ENCODE results near the gene ILRUN. TPM values are rescaled to one million over a fixed set of nuclear protein-coding genes. Genes with fewer than 3 reads are reported as not detected.
"Not testable (repeated sequence)": the region's sequence is repeated elsewhere in the genome, so short reads cannot be mapped to it uniquely, and the experiment has no call there.

Gene ILRUN
- total RNA-seq, 1 experiment from 2014 or later: 32.1 TPM

GRCh38 chr6:34697904-34698559 lies 1.5 kb upstream of the ILRUN start:
- DNase-seq (ENCODE audit: low read depth): no peak

GRCh38 chr6:34697544-34697836 lies 923 bp upstream of the ILRUN start:
- no peak for DNase-seq (ENCODE audit: low read depth)

- DNase-seq (ENCODE audit: low read depth): no peak
Measured at GRCh38 chr6:34696189-34696738, 303 bp downstream of the ILRUN start.

DNA sequence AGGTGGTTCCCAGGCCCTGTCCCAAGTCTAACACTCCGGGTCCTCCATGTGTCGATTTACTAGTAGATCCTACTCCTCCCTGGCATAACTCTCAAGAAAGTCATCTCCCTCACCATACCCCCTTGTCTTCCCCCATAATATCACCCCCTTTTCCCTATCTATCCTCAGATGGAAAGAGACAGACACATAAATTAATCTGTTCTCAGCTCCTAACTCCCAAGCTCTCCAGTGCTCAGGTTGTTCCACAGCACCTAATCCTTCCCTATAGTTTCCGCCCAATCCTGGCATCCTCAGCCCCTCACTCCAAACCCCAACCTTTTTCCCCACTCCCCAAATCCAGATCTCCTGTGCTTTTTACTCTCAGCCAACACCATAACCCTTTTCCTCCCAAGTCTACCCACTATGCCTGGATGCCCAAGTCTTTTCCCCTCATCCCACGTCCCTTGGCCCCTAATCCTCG lies 808 bp downstream of the ILRUN start:
- DNase-seq (ENCODE audit: low read depth): no peak

DNA sequence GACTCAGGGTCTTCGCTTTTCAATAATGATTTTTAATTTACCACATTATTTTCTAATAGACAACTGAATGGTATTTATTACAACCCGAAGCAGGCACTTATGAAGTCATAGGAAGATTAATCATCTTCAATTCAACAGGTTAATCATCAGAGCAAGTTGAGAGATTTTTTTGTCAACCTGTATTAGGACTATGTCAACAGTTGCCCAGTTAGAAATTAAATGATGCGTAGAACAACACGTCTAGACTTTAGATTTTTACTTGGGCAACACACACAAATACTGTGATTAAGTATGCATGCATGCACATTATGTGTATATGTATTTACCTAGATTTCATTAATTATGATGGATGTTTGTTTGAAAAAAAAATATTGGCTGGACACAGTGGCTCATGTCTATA lies 4.3 kb downstream of the ILRUN start:
- no peak for DNase-seq (ENCODE audit: low read depth)

GRCh38 chr6:34689742-34690141 lies 6.8 kb downstream of the ILRUN start:
- no peak for DNase-seq (ENCODE audit: low read depth)

DNA sequence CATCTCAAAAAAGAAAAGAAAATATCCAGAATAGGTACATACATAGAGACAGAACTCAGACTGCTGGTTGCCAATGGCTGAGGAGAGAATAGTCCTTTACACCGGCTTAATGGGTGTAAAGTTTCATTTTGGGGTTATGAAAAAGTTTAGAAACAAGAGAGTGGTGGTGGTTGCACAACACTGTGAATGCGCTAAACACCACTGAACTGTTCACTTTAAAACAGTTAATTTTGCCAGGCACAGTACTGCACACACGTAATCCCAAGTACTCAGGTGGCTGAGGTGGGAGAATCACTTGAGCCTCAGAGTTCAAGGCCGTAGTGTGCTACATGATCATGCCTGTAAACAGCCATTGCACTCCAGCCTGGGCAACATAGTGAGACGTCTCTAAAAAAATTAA lies 7.6 kb downstream of the ILRUN start:
- DNase-seq (ENCODE audit: low read depth): no peak

GRCh38 chr6:34684919-34685318 lies 11.6 kb downstream of the ILRUN start:
- no peak for DNase-seq (ENCODE audit: low read depth)

GRCh38 chr6:34684364-34684763 lies 12.2 kb downstream of the ILRUN start:
- DNase-seq (ENCODE audit: low read depth): no peak

DNA sequence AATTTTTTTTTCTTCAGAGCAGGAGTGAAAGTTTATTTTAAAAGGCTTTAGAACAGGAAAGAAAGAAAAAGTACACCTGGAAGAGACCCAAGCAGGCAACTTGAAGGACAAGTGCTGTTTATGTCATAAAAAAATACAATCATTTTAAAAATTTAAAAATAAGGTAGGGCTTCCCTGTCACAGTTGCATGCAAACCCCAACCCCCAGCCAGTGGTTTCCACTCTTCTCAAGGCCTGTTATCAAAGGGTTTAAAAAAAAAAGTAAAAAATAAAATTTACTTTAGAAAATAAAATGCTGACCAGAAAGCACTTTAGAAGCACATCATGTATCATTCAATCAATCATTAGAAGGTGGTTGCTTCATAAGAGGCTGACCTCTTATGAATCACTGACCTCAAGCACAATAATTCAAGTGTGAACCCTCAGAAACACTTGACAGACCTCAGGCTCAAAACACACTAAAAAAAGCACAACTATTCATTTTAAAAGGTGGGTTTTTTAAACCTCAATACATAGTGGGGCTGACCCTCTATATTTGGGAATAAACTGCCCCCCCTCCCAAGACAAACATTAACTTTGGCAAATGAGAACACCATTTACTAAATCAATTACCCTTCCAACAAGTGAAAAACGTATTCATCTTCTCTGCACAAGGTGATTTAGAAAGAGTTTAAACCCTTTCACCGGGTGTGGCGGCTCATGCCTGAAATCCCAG lies 15.6 kb downstream of the ILRUN start:
- peak; percentile 50 for DNase-seq (ENCODE audit: low read depth)

GRCh38 chr6:34680313-34680712 lies 16.3 kb downstream of the ILRUN start:
- DNase-seq (ENCODE audit: low read depth): not testable (repeated sequence)

- no peak for DNase-seq (ENCODE audit: low read depth)
Measured at GRCh38 chr6:34679552-34680253, 16.9 kb downstream of the ILRUN start.

DNA sequence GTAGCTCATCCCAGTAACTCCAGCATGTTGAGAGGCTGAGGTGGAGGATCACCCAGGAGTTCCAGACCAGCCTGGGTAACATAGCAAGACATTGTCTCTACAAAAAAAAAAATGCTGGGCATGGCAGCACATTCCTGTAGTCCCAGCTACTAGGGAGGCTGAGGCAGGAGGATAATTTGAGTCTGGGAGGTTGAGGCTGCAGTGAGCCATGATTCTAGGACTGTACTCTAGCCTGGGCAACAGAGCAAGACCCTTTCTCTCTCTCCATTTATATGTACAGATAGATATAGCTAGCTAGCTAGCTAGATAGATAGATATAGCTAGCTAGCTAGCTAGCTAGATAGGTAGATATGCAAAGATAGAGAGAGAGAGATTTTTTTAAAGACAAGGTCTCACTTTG lies 20.4 kb downstream of the ILRUN start:
- DNase-seq (ENCODE audit: low read depth): no peak

DNA sequence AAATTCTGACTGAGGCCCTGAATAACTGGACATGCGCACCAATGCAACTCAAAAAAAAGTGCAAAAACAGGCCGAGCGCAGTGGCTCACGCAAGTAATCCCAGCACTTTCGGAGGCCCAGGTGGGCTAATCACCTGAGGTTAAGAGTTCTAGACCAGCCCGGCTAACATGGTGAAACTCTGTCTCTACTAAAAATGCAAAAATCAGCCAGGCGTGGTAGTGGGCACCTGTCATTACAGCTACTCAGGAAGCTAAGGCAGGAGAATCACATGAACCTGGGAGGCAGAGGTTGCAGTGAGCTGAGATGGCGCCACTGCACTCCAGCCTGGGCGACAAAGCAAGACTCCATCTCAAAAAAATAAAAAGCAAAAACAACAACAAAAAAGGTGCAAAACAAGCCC lies 21.6 kb downstream of the ILRUN start:
- not testable (repeated sequence) for DNase-seq (ENCODE audit: low read depth)

DNA sequence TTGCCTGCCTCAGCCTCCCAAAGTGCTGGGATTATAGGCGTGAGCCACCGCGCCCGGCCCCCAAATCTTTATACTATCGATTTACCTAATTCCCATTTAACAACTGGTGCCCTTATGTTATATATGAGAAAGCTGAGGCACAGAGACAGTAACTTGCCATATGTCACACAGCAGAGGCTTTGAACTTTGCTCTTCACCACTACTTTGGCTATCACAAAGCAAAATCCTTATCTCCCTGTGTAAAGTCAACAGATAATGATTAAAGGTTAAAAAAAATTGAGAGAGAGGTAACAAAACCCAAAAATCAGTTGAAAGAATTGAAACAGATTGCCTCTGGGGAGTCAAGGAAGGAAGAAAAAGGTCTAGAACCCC lies 22.3 kb downstream of the ILRUN start:
- DNase-seq (ENCODE audit: low read depth): no peak

- no peak for DNase-seq (ENCODE audit: low read depth)
Measured at GRCh38 chr6:34673064-34673463, 23.5 kb downstream of the ILRUN start.

DNA sequence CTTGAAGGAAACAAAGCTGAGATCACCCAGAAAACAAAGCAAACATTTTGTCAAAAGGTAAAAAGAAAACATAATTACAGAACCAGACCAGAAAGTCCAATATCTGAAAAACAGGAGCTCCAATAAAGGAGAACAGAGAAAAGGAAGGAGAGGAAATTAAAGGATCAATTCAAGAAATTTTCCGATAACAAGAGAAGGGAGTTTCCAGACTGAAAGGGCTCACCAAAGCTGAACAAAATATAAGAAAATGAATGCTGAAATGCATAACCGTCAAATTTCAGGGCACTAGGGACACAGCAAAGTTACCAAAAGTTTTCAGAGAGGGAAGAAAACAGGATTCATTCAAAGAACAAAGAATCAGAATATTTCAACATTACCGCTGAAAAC lies 23.9 kb downstream of the ILRUN start:
- DNase-seq (ENCODE audit: low read depth): no peak

DNA sequence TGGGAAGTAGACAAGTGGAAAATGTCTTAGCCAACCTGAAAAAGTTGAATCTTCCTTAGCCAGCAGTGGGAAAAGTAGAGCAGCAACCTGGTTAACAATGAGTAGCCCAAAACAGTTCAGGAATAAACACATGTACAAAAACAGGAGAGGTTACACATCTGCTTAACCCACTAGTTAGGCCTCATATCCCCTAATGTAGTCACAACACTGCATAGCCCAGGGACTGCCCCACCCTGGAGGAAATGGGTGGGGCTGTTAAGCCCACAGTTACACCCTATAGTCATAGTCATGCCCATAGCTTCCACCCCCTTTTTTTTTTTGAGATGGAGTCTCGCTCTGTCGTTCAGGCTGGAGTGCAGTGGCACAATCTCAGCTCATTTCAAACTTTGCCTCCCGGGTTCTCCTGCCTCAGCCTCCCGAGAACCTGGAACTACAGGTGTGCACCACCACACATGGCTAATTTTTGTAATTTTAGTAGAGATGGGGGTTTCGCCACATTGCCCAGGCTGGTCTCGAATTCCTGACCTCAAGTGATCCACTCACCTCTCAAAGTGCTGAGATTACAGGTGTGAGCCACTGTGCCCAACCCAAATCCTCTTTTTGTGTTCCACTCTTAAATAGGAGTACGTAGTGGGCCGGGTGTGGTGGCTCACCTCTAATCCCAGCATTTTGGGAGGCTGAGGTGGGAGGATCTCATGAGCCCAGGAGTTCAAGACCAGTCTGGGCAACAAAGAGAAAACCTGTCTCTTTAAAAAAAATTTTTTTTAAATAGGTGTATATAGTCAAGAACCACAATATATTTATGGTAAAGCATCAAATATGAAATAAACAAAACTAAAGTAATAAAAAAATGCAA lies 24.5 kb downstream of the ILRUN start:
- DNase-seq (ENCODE audit: low read depth): peak; percentile 59

- no peak for DNase-seq (ENCODE audit: low read depth)
Measured at GRCh38 chr6:34671367-34671766, 25.2 kb downstream of the ILRUN start.

- DNase-seq (ENCODE audit: low read depth): not testable (repeated sequence)
Measured at GRCh38 chr6:34668799-34669198, 27.8 kb downstream of the ILRUN start.

DNA sequence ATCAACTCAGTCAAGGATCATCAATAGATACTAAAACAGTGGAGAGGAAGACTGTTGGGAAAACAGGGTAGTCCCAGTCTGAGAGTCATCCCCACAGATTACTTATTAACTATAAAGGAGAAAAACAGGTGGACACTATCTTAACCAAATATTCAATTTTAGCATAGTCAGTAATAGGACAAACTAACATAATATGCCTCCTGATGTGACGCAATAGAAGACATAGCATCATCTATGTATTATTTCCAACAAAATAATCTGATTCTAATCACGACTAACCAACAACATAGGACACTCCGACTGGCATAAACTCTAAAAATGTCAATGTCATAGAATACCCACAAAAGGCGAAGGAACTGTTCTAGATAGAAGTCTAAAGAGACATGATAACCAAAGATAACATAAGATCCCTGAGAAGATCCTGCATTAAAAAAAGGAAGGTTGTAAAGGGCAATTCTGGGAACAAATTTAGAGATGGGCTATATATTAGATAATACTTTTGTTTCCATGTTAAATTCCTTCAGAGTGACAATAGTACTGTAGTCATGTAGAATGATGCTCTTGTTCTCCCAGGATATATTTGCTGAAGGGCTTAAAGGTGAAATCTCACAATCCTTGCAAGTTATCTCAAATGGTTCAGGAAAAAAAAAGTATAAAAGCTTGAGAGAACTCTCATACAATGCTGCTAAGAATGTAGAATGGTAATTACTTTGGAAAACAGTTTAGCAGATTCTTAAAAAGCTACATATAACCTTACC lies 28.9 kb downstream of the ILRUN start:
- no peak for DNase-seq (ENCODE audit: low read depth)
